GM23338 (cell line): ENCODE data around the gene MAPRE2. TPM values are rescaled to one million over a fixed set of nuclear protein-coding genes. Genes with fewer than 3 reads are reported as not detected.
A peak's percentile ranks its signal among the peaks of the same experiment; 100 is the strongest.

Experiments
- ATAC-seq: fragments of 200-7000 bp; cut with Tn5 transposase; 3 replicates; pipeline ENCODE4 v1.9.1; 2020
- DNase-seq: peaks from one replicate; pipeline ENCODE4 v3.0.0-alpha.2; 2015; ENCODE audit warnings: low spot score
- H2AFZ ChIP-seq: fragments of 200-600 bp; sonication (generic); 2 replicates; pipeline ENCODE4 v1.8.0; 2016; ENCODE audit warnings: antibody characterized with exemption, mild to moderate bottlenecking, moderate library complexity
- H3F3A ChIP-seq: fragments of 200-600 bp; sonication (generic); replicated peaks from 2 replicates; pipeline ENCODE4 v1.8.0; 2017; ENCODE audit warnings: antibody characterized with exemption, mixed run types, low read depth
- H3K27ac ChIP-seq: fragments of 200-600 bp; sonication (generic); 2 replicates; pipeline ENCODE4 v1.6.1; 2016; ENCODE audit warnings: low read depth
- H3K27me3 ChIP-seq: fragments of 200-600 bp; sonication (generic); 2 replicates; pipeline ENCODE4 v1.8.0; 2016; ENCODE audit warnings: mild to moderate bottlenecking, mixed run types, moderate library complexity; ENCODE audit not compliant: insufficient read depth
- H3K36me3 ChIP-seq: fragments of 200-600 bp; sonication (generic); 2 replicates; pipeline ENCODE4 v1.8.0; 2016; ENCODE audit warnings: mild to moderate bottlenecking; ENCODE audit not compliant: insufficient read depth
- H3K4me1 ChIP-seq: fragments of 200-600 bp; sonication (generic); 2 replicates; pipeline ENCODE4 v1.8.0; 2016; ENCODE audit warnings: mild to moderate bottlenecking, moderate library complexity; ENCODE audit not compliant: insufficient read depth
- H3K4me2 ChIP-seq: fragments of 200-600 bp; sonication (generic); 2 replicates; pipeline ENCODE4 v1.7.1; 2017; ENCODE audit warnings: mixed run types
- H3K4me3 ChIP-seq: fragments of 200-600 bp; sonication (generic); 2 replicates; pipeline ENCODE4 v1.6.1; 2016; ENCODE audit warnings: mixed run types
- H3K79me2 ChIP-seq: fragments of 200-600 bp; sonication (generic); replicated peaks from 2 replicates; pipeline ENCODE4 v1.8.0; 2017; ENCODE audit warnings: mild to moderate bottlenecking; ENCODE audit not compliant: insufficient read depth
- H3K9me2 ChIP-seq: fragments of 200-600 bp; sonication (generic); 2 replicates; pipeline ENCODE4 v1.8.0; 2017; ENCODE audit not compliant: insufficient read depth
- H4K20me1 ChIP-seq: fragments of 200-600 bp; sonication (generic); replicated peaks from 2 replicates; pipeline ENCODE4 v1.8.0; 2017; ENCODE audit warnings: mild to moderate bottlenecking; ENCODE audit not compliant: insufficient read depth
- H3K27ac Mint-ChIP-seq: 2 replicates; pipeline ENCODE4 v1.8.0; 2020; ENCODE audit warnings: inconsistent platforms, mild to moderate bottlenecking, moderate library complexity, mixed read lengths
- H3K27me3 Mint-ChIP-seq: 3 replicates; pipeline ENCODE4 v1.8.0; 2022; ENCODE audit warnings: low read depth, mild to moderate bottlenecking, moderate library complexity, mixed read lengths, inconsistent platforms; ENCODE audit not compliant: insufficient read depth, poor library complexity
- H3K36me3 Mint-ChIP-seq: 3 replicates; pipeline ENCODE4 v1.8.0; 2021; ENCODE audit warnings: low read depth, mild to moderate bottlenecking, inconsistent platforms, moderate library complexity, mixed read lengths
- H3K4me1 Mint-ChIP-seq: 3 replicates; pipeline ENCODE4 v1.8.0; 2020; ENCODE audit warnings: mild to moderate bottlenecking, inconsistent platforms, mixed read lengths
- H3K4me3 Mint-ChIP-seq: 3 replicates; pipeline ENCODE4 v1.8.0; 2021; ENCODE audit warnings: moderate library complexity, mild to moderate bottlenecking, inconsistent platforms, mixed read lengths
- H3K9me3 Mint-ChIP-seq: 3 replicates; pipeline ENCODE4 v1.8.0; 2020; ENCODE audit warnings: moderate library complexity, mild to moderate bottlenecking, inconsistent platforms, mixed read lengths
- CREB1 ChIP-seq: fragments of 250-450 bp; sonication (Bioruptor Pico); IDR thresholded peaks from 2 replicates; pipeline ENCODE4 v1.5.0; 2020; ENCODE audit warnings: low read depth, mild to moderate bottlenecking, moderate library complexity
- CTCF ChIP-seq, 2 experiments: fragments of 200-600 bp in 1 of 2; sonication (generic) in 1 of 2; conservative IDR thresholded peaks; 2 replicates each; pipeline versions ENCODE4 v1.5.1 to v1.6.1; 2016 to 2017; ENCODE audit warnings: antibody characterized with exemption in 2 of 2, low read depth in 2 of 2, mild to moderate bottlenecking in 2 of 2, moderate library complexity in 1 of 2
- EZH2 ChIP-seq: fragments of 200-600 bp; sonication (generic); IDR thresholded peaks from one replicate; pipeline ENCODE4 v1.8.0; 2017; ENCODE audit warnings: antibody characterized with exemption, mild to moderate bottlenecking, low read depth; ENCODE audit not compliant: unreplicated experiment
- EZH2phosphoT487 ChIP-seq: fragments of 200-600 bp; sonication (generic); IDR thresholded peaks from one replicate; pipeline ENCODE4 v1.8.1; 2018; ENCODE audit warnings: antibody characterized with exemption; ENCODE audit not compliant: unreplicated experiment
- JUNB ChIP-seq: IDR thresholded peaks from one replicate; pipeline ENCODE4 v1.6.1; 2016; ENCODE audit warnings: antibody characterized with exemption; ENCODE audit not compliant: unreplicated experiment
- NANOG ChIP-seq: IDR thresholded peaks from 2 replicates; pipeline ENCODE4 v1.6.1; 2016; ENCODE audit warnings: antibody characterized with exemption, borderline replicate concordance
- POLR2AphosphoS5 ChIP-seq: IDR thresholded peaks from 2 replicates; pipeline ENCODE4 v1.6.1; 2016; ENCODE audit warnings: antibody characterized with exemption, low read depth
- REST ChIP-seq: IDR thresholded peaks from one replicate; pipeline ENCODE4 v1.6.1; 2018; ENCODE audit warnings: antibody characterized with exemption; ENCODE audit not compliant: unreplicated experiment
- STAT1 ChIP-seq: IDR thresholded peaks from one replicate; pipeline ENCODE4 v1.6.1; 2016; ENCODE audit warnings: antibody characterized with exemption; ENCODE audit not compliant: unreplicated experiment
- ZNF114 ChIP-seq: fragments of 250-450 bp; sonication (Bioruptor Pico); IDR thresholded peaks from 2 replicates; pipeline ENCODE4 v1.5.0; 2020; ENCODE audit warnings: mild to moderate bottlenecking, moderate library complexity
- polyA plus RNA-seq: library from polyadenylated mRNA; unstranded; fragments of >200 nt; fragmentation: Nextera tagmentation; extraction: Ambion mirVana; gene quantifications from 2 replicates; pipeline ENCODE4 v1.2.1, GENCODE V29; 2016
- total RNA-seq: library from RNA; depleted of rRNA; stranded (reverse); fragments of >200 nt; shearing (Covaris generic); gene quantifications from 2 replicates; pipeline ENCODE4 v1.2.3, GENCODE V29; 2014

MAPRE2 gene
- total and polyA plus RNA-seq, 2 experiments from 2014 or later, result 17.8 to 40.4 TPM

- TF ChIP-seq REST (no peak), NANOG (no peak), CTCF (conservative IDR thresholded peaks at IDR 0.05; ENCODE audit: low read depth in 2 of 2) (no peak), JUNB (no peak), ZNF114 (CRISPR knock-in tag) (no peak), POLR2AphosphoS5 (no peak)
- no peaks in the 10 kb centered on the region for H3F3A ChIP-seq
- DNase-seq (no peak), ATAC-seq (no peak)
- no peaks in the 10 kb centered on the region for H3K79me2 ChIP-seq
- Mint-ChIP-seq H3K36me3 (peaks cover 4% of the 10 kb centered on the region; the same call in 2 of the 3 replicates), H3K27me3 (no peaks in the 10 kb centered on the region), H3K4me1 (no peaks in the 10 kb centered on the region), H3K27ac (no peak overlapping the region), H3K4me3 (no peak overlapping the region), H3K9me3 (peaks cover 8% of the 10 kb centered on the region)
- H3K4me1 ChIP-seq, result no peaks in the 10 kb centered on the region
- H3K4me3 ChIP-seq, result no peak overlapping the region
- H3K9me2 ChIP-seq, result no peaks in the 10 kb centered on the region
- H3K27ac ChIP-seq, result no peak overlapping the region
- H3K36me3 ChIP-seq, result no peaks in the 10 kb centered on the region
- H3K27me3 ChIP-seq, result no peaks in the 10 kb centered on the region
- H4K20me1 ChIP-seq, result no peaks in the 10 kb centered on the region
- H2AFZ ChIP-seq, result peak overlapping the region; percentile 76; the same call in 1 of the 2 replicates
- no peak overlapping the region for H3K4me2 ChIP-seq
Observed at GRCh38 chr18:35180455-35180854, 139.2 kb downstream of the MAPRE2 start.

- Histone ChIP-seq H3K4me1 (0 out of 2 replicates have a peak, but pooled peaks cover 3% of the 10 kb centered on the region), H3K27ac (no peak overlapping the region), H4K20me1 (no peaks in the 10 kb centered on the region), H3K79me2 (no peaks in the 10 kb centered on the region), H3K36me3 (no peaks in the 10 kb centered on the region), H2AFZ (peak overlapping the region; percentile 58; the same call in 1 of the 2 replicates), H3K27me3 (no peaks in the 10 kb centered on the region), H3K4me2 (no peak overlapping the region), H3K4me3 (no peak overlapping the region), H3F3A (no peaks in the 10 kb centered on the region), H3K9me2 (peaks cover 2% of the 10 kb centered on the region; the same call in 1 of the 2 replicates)
- Mint-ChIP-seq H3K4me1 (peaks cover 6% of the 10 kb centered on the region), H3K9me3 (no peaks in the 10 kb centered on the region; the same call in none of the 3 replicates), H3K4me3 (no peak overlapping the region), H3K27ac (no peak overlapping the region), H3K36me3 (no peaks in the 10 kb centered on the region), H3K27me3 (peaks cover under 1% of the 10 kb centered on the region)
- no peak for ATAC-seq
- no peak for DNase-seq
- TF ChIP-seq POLR2AphosphoS5, result no peak
- no peak for TF ChIP-seq JUNB
- no peak for TF ChIP-seq ZNF114 (CRISPR knock-in tag)
- TF ChIP-seq REST, result no peak
- TF ChIP-seq EZH2phosphoT487, result no peak
- no peak for TF ChIP-seq EZH2
- no peak for TF ChIP-seq STAT1
- no peak for TF ChIP-seq CTCF (conservative IDR thresholded peaks at IDR 0.05; ENCODE audit: low read depth in 2 of 2)
- TF ChIP-seq NANOG, result no peak
- TF ChIP-seq CREB1, result no peak
Observed at GRCh38 chr18:35182151-35182550, 140.9 kb downstream of the MAPRE2 start.
